Upper lobe of left lung (tissue), 6 donors: Measurements from ENCODE around the gene LIPC. TPM values are rescaled to one million over a fixed set of nuclear protein-coding genes. Genes with fewer than 3 reads are reported as not detected.

ENCODE experiments used
- ATAC-seq, 2 donors: fragments of 200-7000 bp; cut with Tn5 transposase; one replicate each; pipeline ENCODE4 v1.9.1; 2022; ENCODE audit warnings: mild to moderate bottlenecking in 2 of 2, moderate library complexity in 2 of 2; ENCODE audit not compliant: low FRiP score in 2 of 2
- DNase-seq, 2 donors: peaks; one replicate each; pipeline ENCODE4 v3.0.0-alpha.2; 2019 to 2020
- H3K27ac ChIP-seq, 4 donors: fragments of 200-600 bp; sonication (generic); one replicate each; pipeline ENCODE4 v1.5.1; 2016 to 2019
- H3K27me3 ChIP-seq, 4 donors: fragments of 200-600 bp; sonication (generic); one replicate each; pipeline ENCODE4 v1.5.1; 2017 to 2019
- H3K36me3 ChIP-seq, 4 donors: fragments of 200-600 bp; sonication (generic); one replicate each; pipeline ENCODE4 v1.5.1; 2016 to 2019
- H3K4me1 ChIP-seq, 4 donors: fragments of 200-600 bp; sonication (generic); one replicate each; pipeline ENCODE4 v1.5.1; 2018 to 2019
- H3K4me3 ChIP-seq, 4 donors: fragments of 200-600 bp; sonication (generic); one replicate each; pipeline ENCODE4 v1.5.1; 2017 to 2019; ENCODE audit warnings: mild to moderate bottlenecking in 2 of 4, moderate library complexity in 1 of 4
- H3K9me3 ChIP-seq, 4 donors: fragments of 200-600 bp; sonication (generic); one replicate each; pipeline ENCODE4 v1.5.1; 2018 to 2019
- CTCF ChIP-seq, 6 experiments: fragments of 450-650 bp in 4 of 6; fragments of 200-600 bp in 2 of 6; sonication (generic) in 2 of 6; IDR thresholded peaks; one replicate each; pipeline ENCODE4 v1.5.1; 2016 to 2019; ENCODE audit warnings: antibody characterized with exemption in 6 of 6
- EP300 ChIP-seq, 4 donors: sonication (generic); formaldehyde crosslinking; IDR thresholded peaks; one replicate each; pipeline ENCODE4 v1.5.1; 2017; ENCODE audit warnings: antibody characterized with exemption in 4 of 4, control low read depth in 2 of 4
- POLR2A ChIP-seq, 4 donors: fragments of 450-650 bp; IDR thresholded peaks; one replicate each; pipeline ENCODE4 v1.5.1; 2016 to 2017; ENCODE audit warnings: antibody characterized with exemption in 4 of 4, mild to moderate bottlenecking in 2 of 4
- POLR2AphosphoS5 ChIP-seq, 2 donors: sonication (generic); formaldehyde crosslinking; IDR thresholded peaks; one replicate each; pipeline ENCODE4 v1.5.1; 2017; ENCODE audit warnings: antibody characterized with exemption in 2 of 2
- WGBS, 2 donors: methylation state at CpG; one replicate each; pipeline ENCODE4 v1.1.5; 2017 to 2018; 5-methylcytosine and 5-hydroxymethylcytosine counted together
- total RNA-seq, 6 donors: library from RNA; depleted of rRNA in 4 of 6; stranded (reverse); fragments of >200 nt in 4 of 6; gene quantifications; one replicate each; pipeline versions ENCODE4 v1.1.0 to v1.2.1, GENCODE V29; 2016 to 2021
- donor health status: DM: no; HTN: no; CAD: no; lungs with moderate emphysema.
- donor health status: DM: no; HTN: yes; CAD: no; lungs with severe emphysema.

The LIPC gene
- total RNA-seq, 6 donors from 2014 or later = 0.40 to 0.89 (median 0.75) TPM; not detected in 2

- DNase-seq = no peak
- H3K9me3 ChIP-seq = no peaks in the 10 kb centered on the region
- WGBS, 2 donors = 96 to 97% methylated on average over 9 of the region's 9 CpGs
These were observed 105.2 kb downstream of the LIPC start for GRCh38 chr15:58537033-58537432.

DNA sequence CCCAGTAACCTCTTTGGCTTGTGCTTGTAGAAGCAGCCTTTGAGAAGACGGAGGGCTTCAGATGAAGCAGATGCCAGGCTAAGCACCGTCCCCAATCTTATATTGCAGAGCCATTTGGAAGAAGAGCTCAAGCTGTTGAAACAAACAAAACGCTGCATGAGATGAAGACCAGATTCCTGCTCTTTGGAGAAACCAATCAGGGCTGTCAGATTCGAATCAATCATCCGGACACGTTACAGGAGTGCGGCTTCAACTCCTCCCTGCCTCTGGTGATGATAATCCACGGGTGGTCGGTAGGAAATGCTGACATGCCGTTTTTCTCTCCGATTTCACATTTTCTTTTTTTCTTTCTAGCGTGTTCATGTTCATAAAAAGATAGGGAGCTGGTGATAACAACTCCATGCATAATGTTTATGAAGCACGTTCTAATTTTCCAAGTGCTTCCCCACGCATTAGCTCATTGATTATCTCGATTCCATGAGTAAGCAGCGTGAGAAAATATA lies 106.5 kb downstream of the LIPC start:
- WGBS, 2 donors = 79 to 86% methylated on average over 16 of the region's 16 CpGs
- no peaks in the 10 kb centered on the region for H3K36me3 ChIP-seq
- H3K27ac ChIP-seq = no peak overlapping the region
- no peaks in the 10 kb centered on the region for H3K4me1 ChIP-seq
- no peaks in the 10 kb centered on the region for H3K27me3 ChIP-seq
- TF ChIP-seq POLR2AphosphoS5 (IDR thresholded peaks at IDR 0.05) (no peak), EP300 (IDR thresholded peaks at IDR 0.05) (no peak), CTCF (IDR thresholded peaks at IDR 0.05) (no peak), POLR2A (IDR thresholded peaks at IDR 0.05) (no peak)
- no peaks in the 10 kb centered on the region for H3K9me3 ChIP-seq
- no peak overlapping the region for H3K4me3 ChIP-seq
- DNase-seq (no peak), ATAC-seq (no peak)

More at GRCh38 chr15:58537033-58537432, 105.2 kb downstream of the LIPC start:
- Histone ChIP-seq H3K27me3 (no peaks in the 10 kb centered on the region), H3K4me1 (no peaks in the 10 kb centered on the region), H3K4me3 (no peak overlapping the region), H3K27ac (no peak overlapping the region), H3K36me3 (no peaks in the 10 kb centered on the region)
- TF ChIP-seq POLR2A (IDR thresholded peaks at IDR 0.05) (no peak), POLR2AphosphoS5 (IDR thresholded peaks at IDR 0.05) (no peak), CTCF (IDR thresholded peaks at IDR 0.05) (no peak), EP300 (IDR thresholded peaks at IDR 0.05) (no peak)
- no peak for ATAC-seq

GRCh38 chr15:58538901-58539300 lies 107.1 kb downstream of the LIPC start:
- Histone ChIP-seq H3K4me1 (no peaks in the 10 kb centered on the region), H3K9me3 (no peaks in the 10 kb centered on the region), H3K4me3 (no peak overlapping the region), H3K27ac (no peak overlapping the region), H3K36me3 (no peaks in the 10 kb centered on the region), H3K27me3 (no peaks in the 10 kb centered on the region)
- ATAC-seq (no peak), DNase-seq (no peak)
- TF ChIP-seq CTCF (IDR thresholded peaks at IDR 0.05) (no peak), EP300 (IDR thresholded peaks at IDR 0.05) (no peak), POLR2AphosphoS5 (IDR thresholded peaks at IDR 0.05) (no peak), POLR2A (IDR thresholded peaks at IDR 0.05) (no peak)
- 94 to 96% methylated on average over 3 of the region's 3 CpGs for WGBS, 2 donors

DNA sequence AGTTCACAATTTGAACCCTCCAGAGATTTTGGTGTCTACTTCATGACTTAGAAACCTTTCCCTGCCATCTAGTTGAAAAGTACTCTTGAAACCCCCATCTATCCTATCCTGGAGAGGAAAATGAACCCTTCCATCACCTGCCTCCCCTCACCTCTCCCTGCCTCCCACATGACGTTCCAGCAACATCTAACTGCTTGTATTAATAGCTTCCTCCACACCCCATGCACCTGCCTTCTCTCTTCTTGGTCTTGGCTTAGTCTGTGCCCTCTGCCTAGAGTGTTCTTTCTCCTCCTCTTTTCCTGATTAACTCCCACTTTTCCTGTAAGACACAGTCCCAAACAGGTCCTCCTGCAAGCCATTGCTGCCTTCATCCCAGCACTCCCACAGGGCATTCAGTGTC lies 107.8 kb downstream of the LIPC start:
- Histone ChIP-seq H3K4me1 (no peaks in the 10 kb centered on the region), H3K27ac (no peak overlapping the region), H3K4me3 (no peak overlapping the region), H3K36me3 (no peaks in the 10 kb centered on the region), H3K27me3 (no peaks in the 10 kb centered on the region), H3K9me3 (no peaks in the 10 kb centered on the region)
- WGBS, 2 donors = 63 to 93% methylated on average over 1 of the region's 1 CpG
- TF ChIP-seq POLR2A (IDR thresholded peaks at IDR 0.05) = no peak
- TF ChIP-seq CTCF (IDR thresholded peaks at IDR 0.05) = no peak
- TF ChIP-seq EP300 (IDR thresholded peaks at IDR 0.05) = no peak
- no peak for TF ChIP-seq POLR2AphosphoS5 (IDR thresholded peaks at IDR 0.05)
- ATAC-seq (no peak), DNase-seq (no peak)

DNA sequence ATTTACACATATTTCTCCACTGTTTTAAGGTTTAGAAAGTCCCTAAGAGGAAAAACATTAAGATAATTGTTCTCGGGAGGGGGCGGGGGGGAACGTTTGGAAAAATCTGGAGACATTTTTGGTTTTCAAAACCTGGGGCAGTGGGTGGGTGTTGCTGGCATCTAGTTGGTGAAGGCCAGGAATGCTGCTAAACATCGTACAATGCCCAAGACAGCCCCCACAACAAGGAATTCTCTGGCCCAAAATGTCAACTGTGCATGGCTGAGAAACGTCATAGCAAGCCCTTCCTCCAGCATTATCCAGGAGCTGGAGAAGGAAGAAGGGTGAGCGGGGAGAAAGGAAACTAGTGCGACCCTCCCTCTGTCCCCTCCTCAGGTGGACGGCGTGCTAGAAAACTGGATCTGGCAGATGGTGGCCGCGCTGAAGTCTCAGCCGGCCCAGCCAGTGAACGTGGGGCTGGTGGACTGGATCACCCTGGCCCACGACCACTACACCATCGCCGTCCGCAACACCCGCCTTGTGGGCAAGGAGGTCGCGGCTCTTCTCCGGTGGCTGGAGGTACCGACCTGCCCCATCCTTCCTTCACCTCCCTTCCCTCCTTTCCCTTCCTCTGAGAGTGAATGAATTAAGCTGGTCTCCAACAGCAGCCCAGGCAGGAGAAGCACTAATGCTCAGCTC lies 109.8 kb downstream of the LIPC start:
- H3K36me3 ChIP-seq = no peaks in the 10 kb centered on the region
- TF ChIP-seq EP300 (IDR thresholded peaks at IDR 0.05) (no peak), POLR2AphosphoS5 (IDR thresholded peaks at IDR 0.05) (no peak), CTCF (IDR thresholded peaks at IDR 0.05) (no peak), POLR2A (IDR thresholded peaks at IDR 0.05) (no peak)
- no peak overlapping the region for H3K27ac ChIP-seq
- 82 to 94% methylated on average over 11 to 22 of the region's 22 CpGs for WGBS, 2 donors
- no peak overlapping the region for H3K4me3 ChIP-seq
- peak in 1 of 2 donors; percentile 50 for DNase-seq
- no peaks in the 10 kb centered on the region for H3K4me1 ChIP-seq
- H3K9me3 ChIP-seq = no peaks in the 10 kb centered on the region
- no peaks in the 10 kb centered on the region for H3K27me3 ChIP-seq
- ATAC-seq = no peak
